Germinal center (tissue), 1 donor: Measurements from ENCODE around the gene TMEM131L.
"Not testable (repeated sequence)": the region's sequence is repeated elsewhere in the genome, so short reads cannot be mapped to it uniquely, and the experiment has no call there.

Source experiments
- DNase-seq: peaks from one replicate; pipeline ENCODE4 v3.0.0; 2012; ENCODE audit warnings: mixed read lengths, low spot score

Gene TMEM131L

DNA sequence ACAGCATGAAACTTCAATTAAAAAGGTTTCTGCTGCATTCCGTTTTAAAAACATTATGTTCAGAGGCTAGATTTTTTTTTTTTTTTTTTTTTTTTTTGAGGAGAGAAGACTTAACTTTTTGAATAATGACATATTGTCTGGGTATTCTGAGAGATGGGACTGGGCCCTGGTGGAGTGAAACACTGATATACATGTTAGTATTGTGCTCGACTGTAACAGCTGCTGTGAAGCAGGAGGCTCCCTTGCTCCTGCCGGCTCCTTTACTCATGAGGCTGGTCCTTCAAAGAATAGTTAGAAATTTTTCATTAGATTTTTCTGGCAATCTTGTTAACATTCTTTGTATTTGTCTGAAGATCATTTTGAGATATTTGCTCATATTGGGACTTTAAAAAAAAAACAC lies 73.3 kb downstream of the TMEM131L start:
- no peak for DNase-seq

DNA sequence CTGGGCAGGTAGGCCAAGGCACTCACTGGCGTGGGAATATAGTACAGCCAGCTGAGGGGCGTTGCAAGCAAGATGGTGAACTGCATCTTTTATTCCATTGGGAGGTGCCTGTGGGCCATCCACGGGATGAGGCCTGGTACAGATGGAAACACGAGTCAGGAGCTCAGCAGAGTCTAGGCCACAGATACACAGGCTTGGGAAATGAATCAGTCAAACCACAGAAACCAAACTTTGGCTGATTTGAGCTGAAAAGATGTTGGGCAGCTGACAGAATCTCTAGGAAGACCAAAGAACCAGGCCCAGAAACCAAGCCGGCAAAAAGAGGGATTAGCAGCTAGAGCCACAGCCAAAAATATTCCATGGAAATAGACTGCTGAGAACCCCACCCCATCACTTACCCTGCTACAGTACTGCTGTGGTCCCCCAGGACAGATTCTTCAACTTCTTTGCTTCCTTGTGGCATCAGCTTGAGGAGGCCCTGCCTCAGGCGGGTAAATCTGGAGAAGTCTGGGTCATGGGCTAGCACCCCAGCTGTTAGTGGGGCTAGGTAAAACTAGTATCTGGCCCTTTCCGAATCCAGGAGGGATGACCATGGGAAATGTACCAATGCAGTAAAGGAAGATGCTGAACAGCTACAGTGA lies 75.4 kb downstream of the TMEM131L start:
- no peak for DNase-seq

DNA sequence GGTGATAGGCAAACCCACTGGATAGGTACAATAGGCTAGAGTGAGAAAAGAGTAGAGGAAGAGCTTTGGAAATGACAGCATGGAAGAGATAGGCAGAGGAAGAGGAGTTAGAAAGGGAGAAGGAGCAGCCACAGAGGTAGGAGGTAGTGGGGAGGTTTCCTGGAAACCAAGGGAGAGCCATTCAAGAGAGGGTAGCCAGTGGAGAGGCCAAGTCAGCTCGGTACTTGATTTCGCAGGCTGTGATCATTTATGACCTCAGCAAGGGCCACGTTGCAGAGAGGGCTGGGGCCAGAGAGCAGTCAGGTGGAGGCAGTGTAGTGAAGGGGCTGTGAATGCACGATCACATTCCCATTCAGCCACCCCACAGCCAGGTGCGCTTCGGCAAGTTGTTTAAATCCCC lies 76.0 kb downstream of the TMEM131L start:
- DNase-seq: no peak

DNA sequence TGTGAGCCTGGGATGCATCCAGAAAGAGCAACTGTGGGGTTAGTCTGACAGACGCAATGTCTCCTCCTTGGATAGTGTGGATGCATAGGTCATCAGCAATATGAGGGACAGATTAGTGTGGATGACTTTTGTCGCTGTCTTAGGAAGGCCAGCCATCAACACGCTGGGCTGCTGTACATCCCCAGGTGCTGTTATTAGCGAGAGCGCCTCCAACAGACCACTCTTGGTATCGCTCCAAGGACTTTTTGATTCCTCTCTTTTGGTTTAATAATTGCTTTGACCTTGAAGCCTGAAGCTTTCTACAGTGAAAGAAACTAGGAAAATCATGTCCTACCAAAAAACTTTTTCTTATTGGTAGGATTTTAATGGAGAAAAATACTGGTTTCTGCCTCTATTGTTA lies 76.7 kb downstream of the TMEM131L start:
- no peak for DNase-seq

DNA sequence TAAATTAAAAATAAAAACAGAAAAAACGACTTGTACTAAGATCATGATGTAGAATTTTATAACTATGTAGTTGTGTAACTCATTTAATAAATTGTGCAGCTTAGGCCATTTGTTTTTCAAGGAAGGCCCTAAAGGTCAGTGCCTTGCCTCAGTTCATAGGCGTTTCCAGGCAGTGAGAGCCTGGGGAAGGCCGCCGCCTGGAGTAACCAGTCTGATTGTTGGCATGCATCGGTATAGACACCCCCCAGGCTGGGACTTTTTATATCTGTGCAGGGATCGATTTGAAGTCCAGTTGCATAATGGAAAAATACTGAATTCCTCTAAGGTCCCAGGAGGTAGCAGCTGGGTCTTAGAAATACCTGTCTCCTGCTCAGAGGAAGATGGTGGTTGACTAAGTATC lies 77.2 kb downstream of the TMEM131L start:
- DNase-seq: no peak

DNA sequence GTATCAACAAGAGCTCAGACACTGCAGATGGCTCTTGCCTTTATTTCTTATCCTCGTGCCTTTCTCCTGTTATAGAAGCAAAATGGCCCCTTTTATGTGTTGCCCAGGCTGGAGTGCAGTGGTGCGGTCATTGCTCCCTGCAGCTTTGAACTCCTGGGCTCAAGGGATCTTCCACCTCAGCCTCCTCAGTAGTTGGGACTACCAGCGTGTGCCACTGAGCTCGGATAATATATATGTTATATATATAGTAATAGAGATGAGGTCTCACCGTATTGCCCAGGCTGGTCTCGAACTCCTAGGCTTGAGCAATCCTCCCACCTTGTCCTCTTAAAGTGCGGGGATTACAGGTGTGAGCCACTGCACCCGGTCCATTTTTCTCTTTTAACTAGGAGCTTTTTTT lies 79.7 kb downstream of the TMEM131L start:
- no peak for DNase-seq

DNA sequence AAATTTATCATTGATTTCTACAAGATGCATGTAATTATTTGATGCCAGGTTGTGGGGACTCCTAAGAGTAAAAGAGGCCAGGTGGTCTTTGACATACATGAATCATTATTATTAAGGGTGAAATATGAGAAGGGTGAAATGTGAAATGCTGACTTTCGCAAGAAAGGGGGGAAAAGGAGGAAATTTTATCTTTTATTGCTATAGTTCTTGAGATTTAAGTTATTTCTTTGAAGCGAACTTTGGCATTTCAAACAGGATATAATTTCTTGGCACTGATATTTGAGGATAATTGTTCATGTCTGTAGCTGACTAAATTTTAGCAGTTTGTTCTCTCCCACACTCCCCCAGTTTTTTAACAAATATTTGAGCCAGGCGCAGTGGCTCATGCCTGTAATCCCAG lies 80.1 kb downstream of the TMEM131L start:
- DNase-seq: no peak

DNA sequence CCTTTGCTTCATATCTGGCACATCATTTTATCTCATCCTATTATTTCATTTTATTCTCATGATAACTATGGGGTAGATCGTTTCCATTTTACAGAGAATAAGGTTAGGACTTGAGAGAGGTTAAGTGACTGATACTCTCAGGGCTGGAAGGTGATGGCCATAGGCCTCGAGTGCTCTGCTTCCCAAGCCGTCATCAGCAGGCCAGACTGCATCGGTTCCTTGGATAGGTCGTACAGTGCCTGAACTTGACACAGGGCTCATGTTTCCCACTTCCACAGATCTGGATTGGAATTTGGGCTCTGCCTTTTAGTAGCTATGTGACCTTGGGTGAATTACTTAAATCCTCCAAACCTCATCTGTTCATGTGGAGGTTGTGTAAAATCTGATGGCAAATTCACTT lies 81.4 kb downstream of the TMEM131L start:
- DNase-seq: no peak

DNA sequence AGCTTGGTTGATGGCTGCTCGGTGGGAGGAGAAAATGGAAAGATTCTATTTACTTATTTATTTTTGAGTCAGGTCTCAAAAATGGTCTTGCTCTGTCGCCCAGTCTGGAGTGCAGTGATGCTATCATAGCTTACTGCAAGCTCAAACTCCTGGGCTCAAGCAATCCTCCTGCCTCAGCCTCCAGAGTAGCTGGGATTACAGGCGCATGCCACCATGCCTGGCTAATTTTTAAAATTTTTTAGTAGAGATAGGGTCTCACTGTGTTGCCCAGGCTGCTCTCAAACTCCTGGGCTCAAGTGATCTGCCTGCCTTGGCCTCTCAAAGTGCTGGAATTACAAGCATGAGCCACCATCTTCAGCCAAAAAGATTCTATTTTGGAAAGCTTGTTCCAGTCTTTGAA lies 82.7 kb downstream of the TMEM131L start:
- not testable (repeated sequence) for DNase-seq

DNA sequence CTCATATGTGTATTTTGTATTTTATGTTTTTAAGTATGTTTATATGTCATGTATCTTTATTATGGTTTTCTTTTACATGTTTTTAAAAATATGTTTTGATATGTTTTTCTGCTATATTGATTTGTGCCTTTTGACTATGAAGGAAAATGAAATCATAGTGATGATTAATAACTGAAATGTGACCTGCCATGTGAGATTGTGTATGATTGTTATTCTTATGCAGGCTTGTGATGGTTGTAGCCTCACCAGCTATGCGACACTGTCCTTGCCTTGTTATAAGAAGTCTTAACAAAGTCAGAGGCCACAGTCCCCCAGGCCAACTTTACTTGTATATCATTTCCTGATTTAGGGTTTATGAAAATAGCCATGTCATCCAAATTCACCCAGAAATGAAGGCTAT lies 83.2 kb downstream of the TMEM131L start:
- no peak for DNase-seq

DNA sequence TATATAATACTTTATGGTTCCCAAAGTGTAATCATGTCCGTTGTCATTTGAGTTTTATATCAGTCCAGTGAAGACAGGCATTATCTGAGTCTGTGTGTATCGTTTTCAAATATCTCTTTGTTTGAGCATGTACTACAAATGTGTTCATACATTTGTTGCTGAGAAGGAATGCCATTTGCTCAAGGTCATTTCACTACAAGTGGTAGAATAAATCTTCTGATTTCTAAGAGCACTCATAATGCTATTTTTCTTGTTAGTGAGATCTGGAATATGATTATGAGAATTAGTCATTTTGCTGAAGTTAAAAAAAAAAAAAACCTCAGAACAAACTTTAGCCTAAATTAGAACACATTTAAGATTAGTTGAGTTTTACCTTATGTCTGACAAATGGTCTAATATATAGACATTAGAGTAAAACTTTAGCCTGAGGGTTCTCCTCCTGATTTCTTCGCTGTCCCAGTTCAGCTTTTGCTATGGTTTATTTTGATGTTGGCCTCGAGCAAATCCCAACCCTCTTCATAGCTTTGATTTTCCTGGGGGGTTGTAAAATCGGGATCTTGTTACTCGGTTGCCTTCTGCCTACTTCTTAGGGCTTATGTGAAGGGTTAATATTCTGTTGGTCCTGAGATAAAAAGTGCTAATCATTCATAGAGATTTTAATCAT lies 87.1 kb downstream of the TMEM131L start:
- DNase-seq: no peak

DNA sequence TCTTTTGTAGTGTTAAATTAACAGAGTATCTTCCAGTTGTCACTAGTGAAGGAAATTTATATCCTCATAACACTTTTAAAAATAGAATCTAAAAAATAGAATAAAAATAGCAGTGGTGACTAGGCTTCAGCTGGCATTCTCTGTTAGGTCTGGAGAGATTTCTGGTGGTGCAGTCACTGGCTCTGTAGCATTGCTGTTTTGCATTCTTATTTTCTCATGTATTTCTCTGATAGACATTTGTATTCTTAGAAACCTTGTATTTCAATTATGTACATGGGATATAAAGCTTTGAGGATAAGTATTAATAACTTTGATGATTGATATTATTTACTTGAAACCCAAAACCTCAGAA lies 87.6 kb downstream of the TMEM131L start:
- DNase-seq: no peak

DNA sequence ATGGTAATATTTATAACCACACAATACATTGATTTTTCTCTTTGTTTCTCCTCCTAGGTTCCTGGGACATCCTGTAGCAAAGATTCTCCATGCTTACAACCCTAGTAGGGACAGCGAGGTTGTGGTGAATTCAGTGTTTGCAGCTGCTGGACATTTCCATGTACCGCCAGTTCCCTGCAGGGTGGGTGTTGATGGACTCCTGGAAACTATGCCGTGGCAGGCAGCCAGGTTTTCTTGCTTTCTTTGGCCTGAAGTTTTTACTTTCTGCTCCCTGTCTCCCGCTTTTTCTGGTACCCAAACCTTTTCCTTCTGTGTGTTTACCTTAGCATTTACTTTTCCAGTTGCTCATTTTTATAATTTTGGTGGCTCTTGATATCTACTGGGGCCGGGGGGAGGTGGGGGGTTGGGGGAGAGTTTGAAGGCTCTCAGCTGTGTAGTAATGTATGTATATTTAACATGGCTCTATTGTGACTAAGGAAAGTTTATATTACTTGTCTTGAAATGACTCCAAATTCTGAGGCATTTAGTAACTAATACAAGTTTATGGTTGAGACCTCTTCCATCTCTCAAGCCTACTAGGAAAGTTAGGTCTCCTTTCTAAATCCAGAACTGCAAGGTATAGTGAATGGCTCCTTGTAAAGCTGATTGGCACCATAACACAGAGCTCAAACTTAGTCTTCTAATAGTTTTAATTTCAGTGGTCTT lies 89.7 kb downstream of the TMEM131L start:
- DNase-seq: no peak

DNA sequence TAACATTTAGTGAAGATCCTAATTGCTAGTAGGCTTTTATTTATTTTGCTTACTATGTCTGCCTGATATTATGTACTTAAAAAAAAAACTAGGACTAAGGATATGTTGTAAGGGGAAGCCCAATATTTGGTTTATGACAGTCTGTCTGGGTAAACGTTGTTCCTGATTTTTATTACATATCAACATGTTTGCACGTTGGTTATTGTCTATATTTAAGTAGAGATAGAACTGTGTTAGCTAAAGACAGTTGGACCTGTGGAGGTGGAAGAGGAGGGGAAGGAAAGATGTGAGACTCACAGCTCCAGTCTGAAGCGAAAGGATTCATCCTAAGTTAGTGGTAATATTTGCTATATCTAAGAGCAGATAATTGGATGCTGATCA lies 90.3 kb downstream of the TMEM131L start:
- no peak for DNase-seq

DNA sequence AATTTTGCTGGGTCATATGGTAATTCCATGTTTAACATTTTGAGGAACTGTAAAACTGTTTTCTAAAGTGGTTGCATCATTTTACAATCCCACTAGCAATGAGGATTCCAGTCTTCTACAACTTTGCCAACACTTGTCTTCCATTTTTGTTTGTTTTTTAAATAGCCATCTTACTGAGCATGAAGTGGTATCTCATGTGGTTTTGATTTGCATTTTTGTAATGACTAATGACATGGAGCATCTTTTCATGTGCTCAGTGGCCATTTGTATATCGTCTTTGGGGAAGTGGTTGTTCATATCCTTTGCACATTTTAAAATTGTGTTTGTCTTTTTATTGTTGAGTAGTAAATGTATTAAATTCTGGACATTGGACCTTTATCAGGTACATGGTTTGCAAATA lies 94.7 kb downstream of the TMEM131L start:
- no peak for DNase-seq

DNA sequence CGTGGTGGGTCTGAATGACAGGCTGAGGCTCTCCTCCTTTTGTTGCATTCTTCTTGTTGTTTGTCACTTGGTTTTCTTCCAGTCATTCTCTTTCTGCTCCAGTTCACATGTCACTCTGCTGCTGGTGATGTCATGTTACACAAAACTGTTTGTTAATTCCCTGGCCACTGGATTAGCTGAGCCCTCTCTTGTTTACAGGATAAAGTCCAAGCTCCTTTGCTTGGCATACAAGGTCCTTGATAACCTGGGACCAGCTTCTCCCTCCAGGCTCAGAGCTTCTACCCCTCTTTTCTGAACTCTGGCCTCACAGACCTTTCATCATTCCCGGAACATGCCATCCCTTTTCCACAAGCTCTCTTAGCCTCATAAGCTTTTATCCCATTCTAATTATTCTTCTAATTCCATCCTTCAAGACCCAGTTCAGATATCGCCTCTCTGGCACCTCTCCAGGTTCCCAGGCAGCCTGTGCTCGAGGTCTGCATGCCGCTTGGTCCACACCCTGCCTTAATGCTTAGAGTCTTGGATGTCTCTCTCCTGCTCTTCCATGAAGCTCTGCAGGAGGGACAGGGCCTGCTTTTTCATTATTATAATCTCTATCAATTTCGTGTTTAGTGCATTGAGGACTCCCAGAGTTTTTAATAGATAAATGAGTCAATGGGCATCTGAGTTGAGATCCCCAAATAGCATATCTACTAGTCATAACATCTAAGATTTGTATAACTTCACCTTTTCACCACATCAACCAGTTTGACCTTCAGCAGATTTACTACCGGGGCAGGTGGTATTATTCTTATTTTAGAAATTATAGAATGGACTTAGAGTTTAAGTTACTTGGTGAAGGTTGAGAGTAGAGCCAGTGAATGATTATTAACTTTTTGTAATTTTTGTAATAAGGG lies 98.7 kb downstream of the TMEM131L start:
- no peak for DNase-seq

DNA sequence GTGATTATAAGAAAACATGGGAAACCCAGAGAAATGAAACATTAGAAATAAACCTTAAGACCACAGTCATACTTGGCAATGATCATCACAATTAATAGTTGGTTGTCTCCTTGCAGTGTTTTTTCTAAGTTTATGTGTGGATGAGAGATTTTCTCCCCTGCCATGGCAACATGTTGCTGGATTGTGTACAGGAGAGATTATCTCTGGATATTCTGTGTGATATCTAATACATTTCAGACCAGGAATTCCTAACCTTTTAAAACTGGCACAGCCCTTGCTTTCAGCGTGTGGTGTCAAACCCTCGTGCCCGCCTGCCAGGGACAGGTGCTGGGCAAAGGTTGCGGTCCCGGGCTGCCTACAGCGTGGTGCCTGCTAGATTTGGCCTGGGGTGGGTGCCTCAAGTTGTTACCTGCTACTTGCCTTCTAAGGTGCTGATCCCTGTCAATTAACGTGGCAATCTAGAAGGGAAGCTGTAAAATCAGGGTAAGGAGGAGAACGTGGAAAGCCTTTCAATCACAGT lies 100.5 kb downstream of the TMEM131L start:
- DNase-seq: no peak

DNA sequence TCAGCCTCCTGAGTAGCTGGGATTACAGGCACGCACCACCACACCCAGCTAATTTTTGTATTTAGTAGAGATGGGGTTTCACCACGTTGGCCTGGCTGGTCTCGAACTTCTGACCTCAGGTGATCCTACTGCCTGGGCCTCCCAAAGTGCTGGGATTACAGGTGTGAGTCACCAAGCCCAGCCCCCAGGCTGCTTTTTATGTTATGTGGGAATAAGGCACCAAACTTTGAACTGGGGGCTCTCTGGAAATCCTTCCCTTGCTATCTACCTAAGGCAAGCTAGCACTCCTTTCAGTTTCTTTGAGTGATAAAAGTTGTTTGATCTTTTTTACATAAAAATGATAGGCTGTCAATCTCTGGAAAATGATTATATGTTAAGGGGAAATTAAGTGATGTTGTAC lies 101.5 kb downstream of the TMEM131L start:
- DNase-seq: not testable (repeated sequence)

DNA sequence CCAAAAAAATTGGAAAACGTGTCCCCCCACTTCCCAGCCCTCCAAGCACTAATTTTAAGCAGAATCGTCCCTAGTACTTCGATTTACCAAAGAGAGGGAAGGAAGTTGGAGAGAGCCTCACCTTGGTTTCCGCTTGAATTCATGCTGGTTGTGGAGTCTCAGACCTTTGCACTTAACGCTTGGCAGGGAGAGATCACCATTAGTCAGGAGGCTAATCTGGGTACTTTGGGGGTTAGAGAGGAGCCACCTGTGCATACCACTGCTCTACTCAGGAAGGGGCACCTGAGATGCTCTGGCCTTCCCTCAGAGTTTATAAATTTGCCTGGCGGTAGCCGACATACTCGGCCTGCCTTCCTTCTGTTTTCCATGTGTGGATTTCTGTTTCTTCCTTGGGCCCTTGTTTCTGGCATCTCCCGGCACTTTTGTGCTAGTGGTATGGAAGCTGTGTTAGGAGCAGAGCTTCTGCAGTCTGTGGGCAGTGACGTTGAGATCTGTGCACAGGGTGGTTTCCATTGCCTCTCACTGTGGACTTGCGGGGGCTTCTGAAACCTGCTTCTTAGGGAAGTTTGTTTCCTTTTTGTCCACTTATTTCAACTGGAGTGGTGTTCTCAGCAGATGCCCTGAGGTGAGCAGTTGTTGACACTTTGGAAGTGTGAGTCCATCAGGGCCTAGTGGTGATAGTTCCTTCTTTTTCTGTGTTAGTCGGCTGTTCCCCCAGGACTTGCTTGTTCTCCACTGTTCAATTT lies 104.2 kb downstream of the TMEM131L start:
- no peak for DNase-seq

DNA sequence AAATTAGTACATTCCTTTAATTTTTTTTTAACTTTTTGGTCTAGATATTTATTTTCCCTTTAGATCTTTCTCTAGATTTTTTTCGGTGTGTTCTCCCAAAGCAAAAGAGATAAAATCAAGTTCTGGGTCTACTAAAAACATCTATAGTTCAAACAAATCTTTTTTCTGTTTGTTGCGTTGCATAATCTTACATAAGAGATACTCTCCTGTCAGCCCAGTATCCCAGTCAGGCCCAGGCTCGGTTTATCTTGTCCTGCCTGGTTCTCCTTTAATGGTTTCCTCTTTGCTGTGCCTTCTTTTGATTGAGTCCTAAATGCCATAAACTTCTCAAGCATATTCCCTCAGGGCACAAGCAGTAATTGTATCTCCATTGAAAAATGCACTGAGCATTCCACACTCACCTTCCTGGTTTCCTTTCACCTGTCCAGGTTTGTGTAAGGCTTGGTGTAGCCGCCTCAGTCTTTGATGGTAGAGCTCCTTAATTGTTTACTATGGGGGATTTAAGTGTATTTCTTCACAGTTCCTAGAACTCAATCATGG lies 104.9 kb downstream of the TMEM131L start:
- DNase-seq: no peak

DNA sequence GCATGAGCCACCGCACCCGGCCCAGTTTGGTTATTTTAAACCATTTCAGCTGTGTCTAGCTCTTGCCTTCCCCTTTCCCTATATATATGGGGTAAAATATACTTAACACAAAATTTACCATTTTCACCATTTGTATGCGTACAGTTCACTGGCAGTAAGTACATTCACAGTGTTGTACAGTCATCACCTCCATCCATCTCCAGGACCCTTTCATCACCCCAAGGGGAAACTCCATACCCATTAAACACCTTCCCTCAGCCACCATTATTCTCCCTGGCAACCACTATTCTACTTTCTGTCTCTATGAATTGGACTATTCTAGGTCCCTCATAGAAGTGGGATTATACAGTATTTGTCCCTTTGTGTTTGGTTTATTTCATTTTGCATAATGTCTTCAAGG lies 106.4 kb downstream of the TMEM131L start:
- no peak for DNase-seq
